ENCODE results near the gene UBXN6.

The UBXN6 gene

GRCh38 chr19:4437103-4437502 lies 20.5 kb downstream of the UBXN6 start:
- DNase-seq: no peak

GRCh38 chr19:4436231-4436630 lies 21.4 kb downstream of the UBXN6 start:
- no peak for DNase-seq

GRCh38 chr19:4434391-4434790 lies 23.2 kb downstream of the UBXN6 start:
- DNase-seq: no peak

- no peak for DNase-seq
These were observed 24.6 kb downstream of the UBXN6 start for GRCh38 chr19:4432918-4433506.

DNA sequence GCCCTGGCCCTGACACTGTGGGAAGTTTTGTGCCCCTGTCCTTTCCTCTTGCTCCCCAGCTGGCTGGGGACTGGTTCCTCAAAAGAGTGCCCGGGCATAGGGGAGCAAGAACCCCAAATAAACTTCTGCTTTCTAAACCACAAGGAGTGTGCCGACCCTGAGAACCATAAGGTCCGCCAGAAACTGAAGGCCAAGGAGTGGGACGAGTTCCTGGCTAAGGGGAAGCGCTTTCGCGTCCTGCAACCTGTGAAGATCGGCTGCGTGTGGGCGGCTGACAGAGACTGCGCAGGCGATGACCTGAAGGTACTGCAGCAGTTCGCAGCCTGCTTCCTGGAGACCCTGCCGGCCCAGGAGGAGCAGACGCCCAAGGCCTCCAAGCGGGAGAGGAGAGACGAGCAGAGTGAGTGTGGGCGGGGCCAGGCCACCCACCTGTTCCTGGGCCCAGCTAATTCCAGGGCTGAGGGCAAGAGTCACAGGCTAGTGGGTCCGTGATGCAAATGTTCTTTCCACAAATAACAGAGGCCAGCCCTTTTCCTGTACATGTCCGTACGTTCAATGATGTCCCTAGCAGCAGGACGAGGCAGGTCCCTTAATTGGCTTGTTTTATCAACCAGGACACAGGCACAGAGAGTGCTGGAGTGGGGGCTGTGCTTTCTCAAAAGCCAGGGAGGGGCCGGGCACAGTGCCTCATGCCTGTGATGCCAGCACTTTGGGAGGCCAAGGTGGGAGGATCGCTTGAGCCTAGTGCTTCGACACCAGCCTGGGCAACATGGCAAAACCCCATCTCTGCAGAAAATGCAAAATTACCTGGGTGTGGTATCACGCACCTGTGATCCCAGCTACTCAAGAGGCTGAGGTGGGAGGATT lies 25.6 kb downstream of the UBXN6 start:
- DNase-seq: no peak

- no peak for DNase-seq
These were observed 26.3 kb downstream of the UBXN6 start for GRCh38 chr19:4431296-4431695.

DNA sequence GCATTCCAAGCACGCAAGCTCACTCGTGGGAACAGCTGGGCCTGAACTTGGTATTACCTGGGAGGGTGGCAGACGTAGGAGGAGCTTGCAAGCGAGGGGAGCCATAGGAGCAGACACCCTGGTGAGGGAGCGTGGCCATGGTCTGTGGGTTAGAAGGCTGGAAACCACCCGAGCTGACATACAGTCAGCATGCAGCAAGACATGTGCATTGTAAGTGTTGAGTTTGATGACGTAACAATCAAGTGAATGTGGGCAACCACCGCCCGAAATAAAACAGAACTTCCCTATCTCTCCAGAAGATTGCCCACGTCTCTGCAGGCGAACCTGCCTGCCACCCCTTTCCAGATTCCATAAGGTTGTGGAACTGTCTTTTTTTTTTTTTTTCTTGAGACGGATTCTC lies 26.8 kb downstream of the UBXN6 start:
- DNase-seq: no peak

DNA sequence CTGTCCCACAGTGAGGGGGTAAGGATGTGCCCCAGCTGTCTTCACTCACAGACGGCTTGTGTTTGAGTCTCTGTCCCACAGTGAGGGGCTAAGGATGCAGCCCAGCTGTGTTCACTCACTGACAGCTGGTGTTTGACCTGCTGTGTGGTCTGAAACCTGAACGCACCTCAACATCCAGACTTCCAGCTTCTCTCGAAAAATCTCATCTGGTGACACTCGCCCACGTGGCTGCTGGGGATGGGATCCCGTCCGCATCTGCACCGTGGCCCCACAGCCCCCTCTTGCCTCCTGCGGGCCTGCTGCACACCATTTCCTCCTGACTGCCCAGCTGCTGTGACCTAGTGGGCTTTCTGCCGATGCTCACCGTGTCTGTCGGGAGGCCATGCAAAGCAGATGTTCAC lies 27.8 kb downstream of the UBXN6 start:
- no peak for DNase-seq

- DNase-seq: no peak
These were observed 28.3 kb downstream of the UBXN6 start for GRCh38 chr19:4429256-4429655.

GRCh38 chr19:4428326-4428975 lies 29.1 kb downstream of the UBXN6 start:
- no peak for DNase-seq

DNA sequence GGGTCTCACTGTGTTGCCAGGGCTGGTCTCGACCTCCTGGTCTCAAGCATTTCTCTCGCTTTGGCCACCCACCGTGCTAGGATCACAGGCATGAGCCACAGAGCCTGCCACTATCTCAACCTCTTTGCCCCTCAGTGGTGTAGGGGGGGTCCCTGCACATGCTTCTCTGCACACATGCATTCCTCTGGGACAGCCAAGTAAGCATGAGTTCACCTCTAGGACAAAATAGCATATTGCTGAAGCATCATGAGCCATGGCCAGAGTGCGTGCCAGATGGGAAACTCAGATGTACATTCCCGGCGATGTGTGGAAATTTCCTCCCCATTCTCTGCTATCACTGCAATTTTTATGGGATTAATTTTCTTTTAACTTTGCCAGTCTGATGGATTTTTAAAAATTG lies 32.1 kb downstream of the UBXN6 start:
- DNase-seq: no peak

DNA sequence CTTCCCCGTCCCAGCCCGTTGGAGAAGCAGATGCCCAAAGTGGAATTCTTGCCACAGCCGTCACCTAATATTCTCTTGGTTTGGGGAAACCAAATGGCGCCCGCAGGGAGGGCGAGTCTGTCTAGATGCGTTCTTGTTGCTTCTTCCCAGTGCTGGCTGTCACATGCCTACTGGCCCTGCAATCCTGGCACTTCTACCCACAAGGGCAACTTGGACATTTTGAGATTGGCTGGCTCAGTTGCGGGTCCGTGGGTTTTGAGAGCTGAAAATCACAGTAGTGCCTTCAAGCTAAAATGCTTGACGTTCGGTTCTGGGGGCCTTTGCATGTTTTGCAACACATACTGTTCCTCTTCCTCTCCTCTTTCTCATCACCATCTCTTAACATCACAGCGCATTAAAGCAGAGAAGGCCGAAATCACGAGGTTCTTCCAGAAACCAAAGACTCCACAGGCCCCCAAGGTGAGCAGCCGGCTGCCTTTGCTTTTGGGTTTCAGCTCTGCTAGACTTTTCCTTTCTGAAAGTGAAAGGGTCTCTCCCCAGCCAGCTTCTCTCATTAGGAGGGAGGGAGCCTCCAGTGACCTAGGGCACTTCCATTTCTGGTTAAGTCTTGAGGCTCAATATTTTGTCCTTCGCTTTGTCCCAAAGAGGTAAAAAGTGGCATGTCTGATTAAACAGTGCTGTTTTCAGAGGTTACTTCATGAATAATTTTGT lies 34.0 kb downstream of the UBXN6 start:
- DNase-seq: no peak

- no peak for DNase-seq
These were observed 41.3 kb downstream of the UBXN6 start for GRCh38 chr19:4416268-4416667.

- no peak for DNase-seq
These were observed 42.2 kb downstream of the UBXN6 start for GRCh38 chr19:4415352-4415751.

GRCh38 chr19:4414800-4415321 lies 42.7 kb downstream of the UBXN6 start:
- no peak for DNase-seq

GRCh38 chr19:4414144-4414799 lies 43.3 kb downstream of the UBXN6 start:
- no peak for DNase-seq

DNA sequence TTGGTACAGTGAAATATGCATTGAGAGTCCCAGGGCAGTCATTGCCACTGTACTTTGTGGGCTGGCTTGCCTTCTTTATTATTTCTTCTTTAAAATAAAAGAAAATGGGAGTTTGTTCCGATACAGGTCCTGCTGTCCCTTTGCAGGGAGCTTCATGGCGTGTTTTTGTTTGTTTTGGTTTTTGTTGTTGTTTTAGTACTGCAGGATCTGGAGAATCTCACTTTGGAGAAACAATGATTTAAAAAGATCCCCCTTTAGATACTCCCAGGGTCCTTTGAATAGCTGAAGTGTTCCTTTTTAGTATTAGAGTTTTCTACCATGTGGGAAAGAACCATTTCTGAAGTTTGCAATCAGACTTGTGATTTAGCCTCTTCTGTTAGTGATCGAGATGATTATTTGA lies 44.0 kb downstream of the UBXN6 start:
- no peak for DNase-seq

GRCh38 chr19:4409123-4409933 lies 48.3 kb downstream of the UBXN6 start:
- no peak for DNase-seq

GRCh38 chr19:4406626-4407025 lies 51.0 kb downstream of the UBXN6 start:
- no peak for DNase-seq

- DNase-seq: no peak
These were observed 51.6 kb downstream of the UBXN6 start for GRCh38 chr19:4405977-4406376.

DNA sequence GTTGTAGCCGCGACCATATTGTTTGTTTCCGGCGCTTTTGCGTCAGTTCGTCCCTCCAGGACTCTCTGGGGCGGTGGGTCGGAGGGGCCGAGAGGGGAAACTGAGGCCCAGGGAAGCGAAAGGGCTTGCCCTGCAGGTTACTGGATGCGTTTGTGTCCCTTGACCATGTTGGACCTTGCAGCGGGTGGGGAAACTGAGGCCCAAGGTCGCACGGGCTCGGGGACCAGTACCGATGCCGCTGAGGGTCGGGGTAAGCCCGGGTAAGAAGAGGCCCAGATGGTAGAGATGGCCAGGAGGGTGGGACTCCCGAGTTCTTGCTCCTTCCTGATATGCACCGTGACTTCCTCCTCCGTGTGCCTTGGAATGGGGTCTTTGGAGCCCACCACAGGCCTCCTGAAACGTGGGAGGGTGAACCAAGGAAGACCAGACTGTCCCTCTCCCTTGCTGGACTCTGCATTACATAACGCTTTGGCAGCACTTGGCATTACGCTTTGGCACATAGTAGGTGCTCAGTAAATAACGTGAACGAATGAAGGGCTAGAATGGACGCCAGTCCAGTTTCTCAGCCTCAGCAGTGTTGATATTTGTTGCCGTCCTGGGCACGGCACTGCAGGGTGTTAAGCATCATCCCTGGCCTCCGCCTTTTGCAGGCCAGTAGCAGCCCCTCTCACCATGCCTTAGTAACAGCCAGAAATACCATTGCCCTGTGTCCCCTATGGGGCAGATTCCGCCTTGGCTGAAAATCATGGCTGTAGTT lies 54.4 kb downstream of the UBXN6 start:
- no peak for DNase-seq

All from hematopoietic multipotent progenitor cell treated with erythropoietin and hydrocortisone succinate and interleukin-3 and kit ligand, for 8 days (in vitro differentiated cells).